ENCODE results near the gene RNF212. TPM values are rescaled to one million over a fixed set of nuclear protein-coding genes. Genes with fewer than 3 reads are reported as not detected.

RNF212 gene
- total RNA-seq, 2 donors from 2014 or later = 2.1 to 2.6 TPM

GRCh38 chr4:1023075-1023640 is 90.2 kb downstream of the RNF212 start:
- peaks cover 6% of the 10 kb centered on the region for H3K4me1 Mint-ChIP-seq

GRCh38 chr4:1022739-1023066 is 90.7 kb downstream of the RNF212 start:
- H3K36me3 Mint-ChIP-seq (ENCODE audit: low read depth) = peaks cover 3% of the 10 kb centered on the region
- ATAC-seq (no peak), DNase-seq (no peak)
- H3K4me3 Mint-ChIP-seq = no peak overlapping the region
- H3K27me3 Mint-ChIP-seq = no peaks in the 10 kb centered on the region
- no peaks in the 10 kb centered on the region for H3K9me3 ChIP-seq (ENCODE audit: control insufficient read depth, low read length, poor library complexity, severe bottlenecking)
- no peak overlapping the region for H3K27ac Mint-ChIP-seq
- H3K4me1 Mint-ChIP-seq = peaks cover 9% of the 10 kb centered on the region

More at GRCh38 chr4:1023075-1023640, 90.2 kb downstream of the RNF212 start:
- H3K9me3 ChIP-seq (ENCODE audit: control insufficient read depth, low read length, poor library complexity, severe bottlenecking) = no peaks in the 10 kb centered on the region
- no peaks in the 10 kb centered on the region for H3K27me3 Mint-ChIP-seq
- no peak overlapping the region for H3K27ac Mint-ChIP-seq
- DNase-seq (no peak), ATAC-seq (no peak)
- no peak overlapping the region for H3K4me3 Mint-ChIP-seq
- peaks cover 3% of the 10 kb centered on the region for H3K36me3 Mint-ChIP-seq (ENCODE audit: low read depth)

GRCh38 chr4:1022051-1022738 is 91.2 kb downstream of the RNF212 start:
- peaks cover 3% of the 10 kb centered on the region for H3K36me3 Mint-ChIP-seq (ENCODE audit: low read depth)
- ATAC-seq = no peak
- no peak overlapping the region for H3K4me3 Mint-ChIP-seq
- H3K4me1 Mint-ChIP-seq = peaks cover 9% of the 10 kb centered on the region
- H3K27ac Mint-ChIP-seq = no peak overlapping the region
- H3K27me3 Mint-ChIP-seq = no peaks in the 10 kb centered on the region
- no peak for DNase-seq
- no peaks in the 10 kb centered on the region for H3K9me3 ChIP-seq (ENCODE audit: control insufficient read depth, low read length, poor library complexity, severe bottlenecking)

Other genes with a start within 250 kb of the RNF212 start
- 100 to 1,000 TPM; 192 to 215 TPM for gene GAK, start 181.2 kb downstream of the RNF212 start, total RNA-seq
- 10 to 100 TPM; 36.9 to 43.6 TPM for gene TMEM175, start 181.1 kb downstream of the RNF212 start, total RNA-seq
- gene DGKQ, start 140.0 kb downstream of the RNF212 start, total RNA-seq = 10 to 100 TPM; 13.5 to 14.4 TPM
- gene IDUA, start 126.5 kb downstream of the RNF212 start, total RNA-seq = 10 to 100 TPM; 56.9 to 58.6 TPM
- under 1 TPM in 1 of 2 donors, not detected in 1; 0.21 TPM for gene SLC26A1, start 120.2 kb downstream of the RNF212 start, total RNA-seq
- 10 to 100 TPM; 23.1 to 30.1 TPM for gene FGFRL1, start 101.9 kb downstream of the RNF212 start, total RNA-seq
- 1 to 10 TPM; 5.2 to 7.4 TPM for gene SPON2, start 59.0 kb upstream of the RNF212 start, total RNA-seq
- 100 to 1,000 TPM; 164 to 184 TPM for gene CTBP1, start 135.6 kb upstream of the RNF212 start, total RNA-seq
- gene MAEA, start 176.3 kb upstream of the RNF212 start, total RNA-seq = 10 to 100 TPM; 46.9 to 75.8 TPM
- gene UVSSA, start 233.6 kb upstream of the RNF212 start, total RNA-seq = 10 to 100 TPM; 36.0 to 37.1 TPM